Measurements from ENCODE around the gene PPP4R4.

DNA sequence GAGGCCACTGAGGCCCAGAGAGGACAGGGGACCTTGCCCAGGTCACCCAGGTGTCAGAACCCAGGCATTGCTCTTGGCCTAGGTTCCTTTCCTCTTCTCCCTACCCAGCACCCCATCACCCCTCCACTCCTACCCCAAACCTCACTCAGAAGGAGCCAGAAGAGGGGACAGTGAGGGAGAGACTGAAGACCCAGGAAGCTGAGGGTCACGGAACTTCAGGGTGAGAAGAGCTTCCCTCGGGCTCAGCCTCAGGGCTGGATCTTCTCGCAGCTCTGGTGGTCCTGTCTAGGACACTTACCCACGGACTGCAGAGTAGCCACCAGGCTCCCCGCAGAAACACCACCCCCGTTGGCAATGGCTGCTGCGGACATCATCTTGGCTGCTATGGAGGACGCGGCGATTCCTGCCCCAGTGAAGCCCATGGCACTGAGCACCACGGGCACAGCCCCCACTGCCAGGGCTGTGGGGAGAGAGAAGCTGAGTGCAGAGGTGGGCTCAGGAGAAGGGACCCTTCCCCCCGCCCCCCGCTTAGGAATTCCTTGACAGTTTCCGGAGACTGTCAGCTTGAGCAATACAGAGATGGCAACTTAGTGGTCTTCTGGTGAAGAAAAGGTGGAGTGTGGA lies 45.8 kb upstream of the PPP4R4 start:
- TF ChIP-seq, protein P1, sequence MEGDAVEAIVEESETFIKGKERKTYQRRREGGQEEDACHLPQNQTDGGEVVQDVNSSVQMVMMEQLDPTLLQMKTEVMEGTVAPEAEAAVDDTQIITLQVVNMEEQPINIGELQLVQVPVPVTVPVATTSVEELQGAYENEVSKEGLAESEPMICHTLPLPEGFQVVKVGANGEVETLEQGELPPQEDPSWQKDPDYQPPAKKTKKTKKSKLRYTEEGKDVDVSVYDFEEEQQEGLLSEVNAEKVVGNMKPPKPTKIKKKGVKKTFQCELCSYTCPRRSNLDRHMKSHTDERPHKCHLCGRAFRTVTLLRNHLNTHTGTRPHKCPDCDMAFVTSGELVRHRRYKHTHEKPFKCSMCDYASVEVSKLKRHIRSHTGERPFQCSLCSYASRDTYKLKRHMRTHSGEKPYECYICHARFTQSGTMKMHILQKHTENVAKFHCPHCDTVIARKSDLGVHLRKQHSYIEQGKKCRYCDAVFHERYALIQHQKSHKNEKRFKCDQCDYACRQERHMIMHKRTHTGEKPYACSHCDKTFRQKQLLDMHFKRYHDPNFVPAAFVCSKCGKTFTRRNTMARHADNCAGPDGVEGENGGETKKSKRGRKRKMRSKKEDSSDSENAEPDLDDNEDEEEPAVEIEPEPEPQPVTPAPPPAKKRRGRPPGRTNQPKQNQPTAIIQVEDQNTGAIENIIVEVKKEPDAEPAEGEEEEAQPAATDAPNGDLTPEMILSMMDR (IDR thresholded peaks at IDR 0.05): no peak
- no peak for TF ChIP-seq POLR2A (IDR thresholded peaks at IDR 0.05)
- no peak for TF ChIP-seq POLR2AphosphoS5 (IDR thresholded peaks at IDR 0.05)
